Measurements from ENCODE around the gene INS. TPM values are rescaled to one million over a fixed set of nuclear protein-coding genes. Genes with fewer than 3 reads are reported as not detected.

Gene INS
- total RNA-seq, result not detected

- H3K9me3 ChIP-seq (ENCODE audit: low read depth, low read length), result no peaks in the 10 kb centered on the region
- no peaks in the 10 kb centered on the region for H3K27me3 ChIP-seq (ENCODE audit: insufficient read depth, low read length)
Observed at GRCh38 chr11:2160736-2161259, at the start of gene INS. INS (minus strand) TSS chr11:2161209; CDS start chr11:2160971, 238 bp downstream.

GRCh38 chr11:2210366-2211112 is 49.5 kb upstream of the INS start:
- Histone ChIP-seq H3K27me3 (ENCODE audit: insufficient read depth, low read length) (no peaks in the 10 kb centered on the region), H3K4me3 (ENCODE audit: low read length) (no peak overlapping the region), H3K4me1 (ENCODE audit: insufficient read depth, low read length) (peaks cover 16% of the 10 kb centered on the region), H3K9me3 (ENCODE audit: low read depth, low read length) (no peaks in the 10 kb centered on the region)

More at GRCh38 chr11:2160736-2161259, at the start of gene INS:
- no peaks in the 10 kb centered on the region for H3K4me1 ChIP-seq (ENCODE audit: insufficient read depth, low read length)
- H3K4me3 ChIP-seq (ENCODE audit: low read length), result no peak within 1 kb of the TSS

GRCh38 chr11:2209900-2210321 is 48.9 kb upstream of the INS start:
- Histone ChIP-seq H3K27me3 (ENCODE audit: insufficient read depth, low read length) (no peaks in the 10 kb centered on the region), H3K4me1 (ENCODE audit: insufficient read depth, low read length) (peaks cover 16% of the 10 kb centered on the region), H3K9me3 (ENCODE audit: low read depth, low read length) (no peaks in the 10 kb centered on the region), H3K4me3 (ENCODE audit: low read length) (no peak overlapping the region)

DNA sequence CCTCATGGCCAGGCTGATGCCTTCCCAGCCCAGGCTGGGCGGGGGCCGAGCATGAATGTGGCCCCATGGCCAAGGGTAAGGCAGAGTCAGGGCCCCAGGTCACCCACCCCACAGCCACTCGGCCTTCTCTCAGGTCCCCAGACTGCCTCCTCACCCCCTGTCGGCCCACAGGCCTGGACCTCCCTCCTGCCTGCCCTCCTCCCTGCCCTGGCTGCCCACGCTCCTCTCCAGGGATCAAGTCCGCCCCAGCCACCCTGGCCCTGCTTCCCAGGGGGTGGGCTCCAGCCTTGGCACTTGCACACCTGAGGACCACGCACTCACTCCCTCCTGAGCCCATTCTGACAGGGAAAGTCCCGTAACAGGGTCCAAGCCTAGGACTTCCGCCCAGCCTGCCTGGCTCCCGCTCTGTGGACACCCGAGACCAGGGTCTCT is 48.4 kb upstream of the INS start:
- Histone ChIP-seq H3K4me3 (ENCODE audit: low read length) (no peak overlapping the region), H3K27me3 (ENCODE audit: insufficient read depth, low read length) (no peaks in the 10 kb centered on the region), H3K9me3 (ENCODE audit: low read depth, low read length) (no peaks in the 10 kb centered on the region), H3K4me1 (ENCODE audit: insufficient read depth, low read length) (peaks cover 16% of the 10 kb centered on the region)

DNA sequence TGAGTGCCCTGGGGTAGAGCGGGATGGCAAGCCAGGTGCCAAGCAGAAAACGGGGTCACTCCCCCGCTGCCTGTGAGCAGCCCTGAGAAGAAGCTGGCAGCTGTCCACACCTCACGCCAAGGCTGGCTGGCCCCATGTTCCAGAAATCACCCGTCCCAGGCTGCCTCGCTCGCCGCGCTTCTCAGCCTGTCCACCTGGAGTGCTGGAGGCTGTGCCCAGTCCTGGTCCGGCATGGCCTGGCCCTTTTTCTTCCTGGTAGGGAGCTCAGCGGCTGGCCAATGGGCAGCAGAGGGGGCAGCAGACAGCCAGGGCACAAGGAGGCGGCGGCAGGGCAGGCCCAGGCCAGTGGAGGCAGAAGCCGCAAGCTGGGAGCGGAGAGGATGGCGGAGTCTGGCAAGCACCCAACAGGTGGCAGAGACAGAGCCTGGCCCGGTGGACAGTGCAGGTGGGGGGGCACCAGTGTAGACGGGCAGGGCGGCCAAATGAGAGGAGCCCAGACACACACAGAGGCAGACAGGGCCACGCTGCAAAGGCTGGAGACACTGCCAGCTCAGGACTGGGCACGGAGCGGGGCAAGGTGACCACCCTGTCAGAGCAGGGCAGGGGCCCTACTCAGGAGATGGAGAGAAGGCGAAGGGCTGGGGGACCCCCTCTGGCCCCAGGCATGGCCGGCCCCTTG is 47.8 kb upstream of the INS start:
- Histone ChIP-seq H3K9me3 (ENCODE audit: low read depth, low read length) (no peaks in the 10 kb centered on the region), H3K27me3 (ENCODE audit: insufficient read depth, low read length) (no peaks in the 10 kb centered on the region), H3K4me3 (ENCODE audit: low read length) (no peak overlapping the region), H3K4me1 (ENCODE audit: insufficient read depth, low read length) (peaks cover 13% of the 10 kb centered on the region)

- H3K9me3 ChIP-seq (ENCODE audit: low read depth, low read length), result no peaks in the 10 kb centered on the region
- H3K4me3 ChIP-seq (ENCODE audit: low read length), result no peak overlapping the region
- H3K4me1 ChIP-seq (ENCODE audit: insufficient read depth, low read length), result peaks cover 6% of the 10 kb centered on the region
- H3K27me3 ChIP-seq (ENCODE audit: insufficient read depth, low read length), result no peaks in the 10 kb centered on the region
Observed at GRCh38 chr11:2207773-2208621, 47.0 kb upstream of the INS start.

- Histone ChIP-seq H3K4me3 (ENCODE audit: low read length) (no peak overlapping the region), H3K27me3 (ENCODE audit: insufficient read depth, low read length) (no peaks in the 10 kb centered on the region), H3K9me3 (ENCODE audit: low read depth, low read length) (no peaks in the 10 kb centered on the region), H3K4me1 (ENCODE audit: insufficient read depth, low read length) (no peaks in the 10 kb centered on the region)
Observed at GRCh38 chr11:2207212-2207611, 46.2 kb upstream of the INS start.

GRCh38 chr11:2205981-2206690 is 45.1 kb upstream of the INS start:
- Histone ChIP-seq H3K4me3 (ENCODE audit: low read length) (no peak overlapping the region), H3K4me1 (ENCODE audit: insufficient read depth, low read length) (no peaks in the 10 kb centered on the region), H3K9me3 (ENCODE audit: low read depth, low read length) (no peaks in the 10 kb centered on the region), H3K27me3 (ENCODE audit: insufficient read depth, low read length) (no peaks in the 10 kb centered on the region)

DNA sequence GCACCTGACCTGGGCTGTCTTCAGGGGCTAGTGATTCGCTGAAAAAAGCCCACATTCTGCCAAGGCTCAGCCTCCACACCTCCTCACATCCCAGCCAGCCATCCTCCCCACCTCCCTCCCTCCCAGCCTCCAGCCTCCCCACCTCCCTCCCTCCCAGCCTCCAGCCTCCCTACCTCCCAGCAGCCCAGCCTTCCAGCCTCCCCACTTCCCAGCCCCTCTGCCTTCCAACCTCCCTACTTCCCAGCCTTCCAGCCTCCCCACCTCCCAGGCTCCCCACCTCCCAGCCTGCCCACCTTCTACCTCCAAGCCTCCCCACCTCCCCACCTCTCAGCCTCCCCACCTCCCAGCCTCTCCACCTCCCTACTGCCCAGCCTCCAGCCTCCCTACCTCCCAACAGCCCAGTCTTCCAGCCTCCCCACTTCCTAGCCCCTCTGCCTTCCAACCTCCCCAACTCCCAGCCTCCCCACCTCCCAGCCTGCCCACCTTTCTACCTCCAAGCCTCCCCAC is 44.3 kb upstream of the INS start:
- Histone ChIP-seq H3K4me3 (ENCODE audit: low read length) (no peak overlapping the region), H3K9me3 (ENCODE audit: low read depth, low read length) (no peaks in the 10 kb centered on the region), H3K4me1 (ENCODE audit: insufficient read depth, low read length) (no peaks in the 10 kb centered on the region), H3K27me3 (ENCODE audit: insufficient read depth, low read length) (no peaks in the 10 kb centered on the region)

- Histone ChIP-seq H3K9me3 (ENCODE audit: low read depth, low read length) (no peaks in the 10 kb centered on the region), H3K4me1 (ENCODE audit: insufficient read depth, low read length) (no peaks in the 10 kb centered on the region), H3K27me3 (ENCODE audit: insufficient read depth, low read length) (no peaks in the 10 kb centered on the region), H3K4me3 (ENCODE audit: low read length) (no peak overlapping the region)
Observed at GRCh38 chr11:2204361-2205213, 43.6 kb upstream of the INS start.

GRCh38 chr11:2203440-2204259 is 42.6 kb upstream of the INS start:
- no peaks in the 10 kb centered on the region for H3K4me1 ChIP-seq (ENCODE audit: insufficient read depth, low read length)
- H3K9me3 ChIP-seq (ENCODE audit: low read depth, low read length), result no peaks in the 10 kb centered on the region
- H3K27me3 ChIP-seq (ENCODE audit: insufficient read depth, low read length), result no peaks in the 10 kb centered on the region
- no peak overlapping the region for H3K4me3 ChIP-seq (ENCODE audit: low read length)

GRCh38 chr11:2202900-2203439 is 42.0 kb upstream of the INS start:
- H3K4me3 ChIP-seq (ENCODE audit: low read length), result no peak overlapping the region
- H3K4me1 ChIP-seq (ENCODE audit: insufficient read depth, low read length), result no peaks in the 10 kb centered on the region
- H3K27me3 ChIP-seq (ENCODE audit: insufficient read depth, low read length), result no peaks in the 10 kb centered on the region
- no peaks in the 10 kb centered on the region for H3K9me3 ChIP-seq (ENCODE audit: low read depth, low read length)
